Measurements from ENCODE around the gene SH3BP2. TPM values are rescaled to one million over a fixed set of nuclear protein-coding genes. Genes with fewer than 3 reads are reported as not detected.

The SH3BP2 gene
- polyA plus RNA-seq, 1 donor (not counting 4 experiments of a cell fraction or from before 2014, with no cell fraction given), result 11.2 TPM

- H3K9me1 ChIP-seq (ENCODE audit: control insufficient read depth, extremely low read depth, insufficient read depth, low read length), result no peaks in the 10 kb centered on the region
- no peak for FAIRE-seq
- dilution Hi-C loops (cut with MboI; ENCODE audit: extremely low pct_ligation_motif_present, low sequenced_read_pairs), result no loop called here
- H3K4me2 ChIP-seq (ENCODE audit: control insufficient read depth, extremely low read depth, insufficient read depth, low read depth, low read length), result peak overlapping the region; percentile 49
- peaks cover 16% of the 10 kb centered on the region for H3K79me2 ChIP-seq (ENCODE audit: control insufficient read depth, insufficient read depth, low read length)
- peaks cover 14% of the 10 kb centered on the region for H3K4me1 ChIP-seq (ENCODE audit: control insufficient read depth, extremely low read depth, insufficient read depth, low read length)
- H3K4me3 ChIP-seq (ENCODE audit: control insufficient read depth in 2 of 3, extremely low read depth in 1 of 3, insufficient read depth in 2 of 3, low read depth in 1 of 3, low read length in 3 of 3), result no peak overlapping the region
- no peaks in the 10 kb centered on the region for H4K20me1 ChIP-seq (ENCODE audit: control insufficient read depth, extremely low read depth, insufficient read depth, low read length)
- H3K27ac ChIP-seq (ENCODE audit: control insufficient read depth, insufficient read depth, low read length), result peak overlapping the region; percentile 10
- peak overlapping the region; percentile 29 for H2AFZ ChIP-seq (ENCODE audit: control insufficient read depth, low read length)
- H3K36me3 ChIP-seq (ENCODE audit: control insufficient read depth in 2 of 2, extremely low read depth in 1 of 2, insufficient read depth in 2 of 2, low read length in 2 of 2), result peaks cover 0 to 3% of the 10 kb centered on the region in 2 experiments
- H3K9ac ChIP-seq (ENCODE audit: control insufficient read depth, extremely low read depth, insufficient read depth, low read length), result peak overlapping the region; percentile 35
- no peak for DNase-seq (ENCODE audit: low read depth, low spot score)
- no peak for TF ChIP-seq CTCF (optimal IDR thresholded peaks at IDR 0.05 in 1 of 3, IDR thresholded peaks at IDR 0.05 in 1 of 3, conservative IDR thresholded peaks at IDR 0.05 in 1 of 3; ENCODE audit: extremely low read depth in 1 of 3, insufficient read depth in 2 of 3, low read length in 3 of 3)
- TF ChIP-seq EZH2 (IDR thresholded peaks at IDR 0.05; ENCODE audit: low read length), result no peak
- no peaks in the 10 kb centered on the region for H3K9me3 ChIP-seq (ENCODE audit: control insufficient read depth, low read depth, low read length)
- no peaks in the 10 kb centered on the region for H3K27me3 ChIP-seq (ENCODE audit: control insufficient read depth, extremely low read depth, insufficient read depth, low read length)
Observed at GRCh38 chr4:2756691-2757350, 36.1 kb upstream of the SH3BP2 start.

GRCh38 chr4:2757426-2757825 is 35.5 kb upstream of the SH3BP2 start:
- no peak for FAIRE-seq
- no peak for TF ChIP-seq CTCF (optimal IDR thresholded peaks at IDR 0.05 in 1 of 3, IDR thresholded peaks at IDR 0.05 in 1 of 3, conservative IDR thresholded peaks at IDR 0.05 in 1 of 3; ENCODE audit: extremely low read depth in 1 of 3, insufficient read depth in 2 of 3, low read length in 3 of 3)
- TF ChIP-seq EZH2 (IDR thresholded peaks at IDR 0.05; ENCODE audit: low read length), result no peak
- peaks cover 16% of the 10 kb centered on the region for H3K79me2 ChIP-seq (ENCODE audit: control insufficient read depth, insufficient read depth, low read length)
- no peaks in the 10 kb centered on the region for H3K9me3 ChIP-seq (ENCODE audit: control insufficient read depth, low read depth, low read length)
- H3K9ac ChIP-seq (ENCODE audit: control insufficient read depth, extremely low read depth, insufficient read depth, low read length), result no peak overlapping the region
- H3K9me1 ChIP-seq (ENCODE audit: control insufficient read depth, extremely low read depth, insufficient read depth, low read length), result no peaks in the 10 kb centered on the region
- H3K4me3 ChIP-seq (ENCODE audit: control insufficient read depth in 2 of 3, extremely low read depth in 1 of 3, insufficient read depth in 2 of 3, low read depth in 1 of 3, low read length in 3 of 3), result no peak overlapping the region
- H3K27me3 ChIP-seq (ENCODE audit: control insufficient read depth, extremely low read depth, insufficient read depth, low read length), result no peaks in the 10 kb centered on the region
- H3K36me3 ChIP-seq (ENCODE audit: control insufficient read depth in 2 of 2, extremely low read depth in 1 of 2, insufficient read depth in 2 of 2, low read length in 2 of 2), result no peaks in the 10 kb centered on the region
- no peaks in the 10 kb centered on the region for H4K20me1 ChIP-seq (ENCODE audit: control insufficient read depth, extremely low read depth, insufficient read depth, low read length)
- no peak overlapping the region for H2AFZ ChIP-seq (ENCODE audit: control insufficient read depth, low read length)
- H3K27ac ChIP-seq (ENCODE audit: control insufficient read depth, insufficient read depth, low read length), result no peak overlapping the region
- H3K4me1 ChIP-seq (ENCODE audit: control insufficient read depth, extremely low read depth, insufficient read depth, low read length), result peaks cover 14% of the 10 kb centered on the region
- no peak for DNase-seq (ENCODE audit: low read depth, low spot score)
- no peak overlapping the region for H3K4me2 ChIP-seq (ENCODE audit: control insufficient read depth, extremely low read depth, insufficient read depth, low read depth, low read length)
- dilution Hi-C loops (cut with MboI; ENCODE audit: extremely low pct_ligation_motif_present, low sequenced_read_pairs), result no loop called here

All from keratinocyte (primary cell).